Right hindlimb (tissue), 1 donor: Measurements from ENCODE around the gene GPR150.

Source experiments
- DNase-seq: peaks from one replicate; pipeline ENCODE4 v3.0.0-alpha.2; 2018

The GPR150 gene

GRCh38 chr5:95654196-95654595 lies 34.3 kb downstream of the GPR150 start:
- DNase-seq = no peak

- DNase-seq = no peak
Observed at GRCh38 chr5:95655575-95655974, 35.7 kb downstream of the GPR150 start.

- no peak for DNase-seq
Observed at GRCh38 chr5:95660060-95660459, 40.2 kb downstream of the GPR150 start.

GRCh38 chr5:95662946-95663345 lies 43.1 kb downstream of the GPR150 start:
- DNase-seq = no peak

- DNase-seq = no peak
Observed at GRCh38 chr5:95664204-95664786, 44.4 kb downstream of the GPR150 start.

- DNase-seq = no peak
Observed at GRCh38 chr5:95667061-95667618, 47.3 kb downstream of the GPR150 start.

GRCh38 chr5:95667678-95668077 lies 47.8 kb downstream of the GPR150 start:
- no peak for DNase-seq

- no peak for DNase-seq
Observed at GRCh38 chr5:95668216-95668615, 48.3 kb downstream of the GPR150 start.

GRCh38 chr5:95668728-95669127 lies 48.8 kb downstream of the GPR150 start:
- DNase-seq = no peak

GRCh38 chr5:95669540-95669939 lies 49.7 kb downstream of the GPR150 start:
- peak; percentile 69 for DNase-seq

GRCh38 chr5:95669985-95670384 lies 50.1 kb downstream of the GPR150 start:
- no peak for DNase-seq

- DNase-seq = no peak
Observed at GRCh38 chr5:95670568-95670967, 50.7 kb downstream of the GPR150 start.
